DMS153 treated with DMSO at 0.1 percent for 48 hours (cell line): ENCODE results near the gene MET.

Source experiments
- DNase-seq: peaks from one replicate; lab custom pipeline; 2025; ENCODE audit not compliant: unreplicated experiment; lab: John Stamatoyannopoulos, UW

Gene MET

GRCh38 chr7:116726149-116726548, 54.2 kb downstream of the MET start:
- no peak for DNase-seq

DNA sequence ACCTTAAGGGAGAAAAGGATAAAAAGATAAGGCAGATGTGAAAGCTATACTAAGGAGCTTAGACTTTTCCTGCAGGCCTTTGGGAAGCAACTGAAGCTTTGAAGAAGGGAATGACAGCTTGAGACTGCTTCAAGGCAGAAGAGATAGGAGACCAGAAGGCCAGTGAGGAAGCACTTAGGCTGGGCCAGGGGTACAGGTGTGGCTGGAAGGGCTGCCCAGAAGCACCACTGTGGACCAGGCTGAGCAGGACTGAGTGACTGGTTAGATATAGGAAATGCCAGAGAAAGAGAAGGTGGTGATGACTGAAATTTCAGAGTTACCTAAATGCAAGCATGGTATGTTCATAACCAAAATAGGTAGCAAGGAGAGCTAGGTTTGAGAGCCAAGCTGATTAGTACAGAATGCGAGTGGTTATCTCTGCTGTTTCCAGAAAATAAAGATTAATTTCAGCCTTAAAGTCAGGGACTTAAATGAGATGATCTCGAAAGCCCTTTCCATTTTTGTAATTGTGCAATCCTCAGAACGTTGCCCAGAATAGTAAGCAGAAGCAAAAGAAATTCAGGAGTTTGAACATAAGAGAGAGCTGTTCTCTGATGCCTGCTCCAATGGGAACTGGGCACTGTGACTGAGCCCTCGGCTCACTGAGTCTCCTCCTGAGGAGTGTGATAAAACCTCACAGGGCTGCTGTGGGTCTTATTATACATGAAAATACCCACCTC, 54.9 kb downstream of the MET start:
- no peak for DNase-seq

DNA sequence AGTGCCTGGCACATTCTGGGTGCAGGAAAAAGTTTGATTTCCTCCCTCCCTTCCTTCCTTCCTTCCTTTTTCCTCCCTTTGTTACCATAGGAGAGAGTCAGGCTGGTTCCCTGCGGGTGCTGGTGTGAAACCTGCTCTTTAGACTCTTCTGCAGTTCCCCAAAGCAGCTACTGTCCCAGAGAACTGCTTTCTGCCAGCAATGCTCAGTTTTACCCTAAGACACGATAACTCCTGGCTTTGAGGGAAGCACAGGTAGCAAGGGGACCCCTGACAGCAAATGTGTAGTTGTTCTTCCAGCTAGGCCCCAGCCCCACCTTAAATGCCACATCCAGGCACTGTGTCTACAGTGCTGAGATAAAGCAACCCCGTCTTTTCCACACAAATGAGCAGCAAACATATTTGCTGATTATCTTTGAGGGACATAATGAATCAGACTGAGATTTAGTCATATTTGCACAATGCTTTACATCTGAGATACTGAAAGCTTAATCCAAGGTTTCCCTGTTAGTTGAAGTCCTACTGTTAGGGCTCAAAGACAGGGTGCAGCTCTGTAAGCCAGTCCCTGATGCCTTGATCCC, 55.5 kb downstream of the MET start:
- DNase-seq = no peak

- DNase-seq = no peak
These were observed 56.4 kb downstream of the MET start for GRCh38 chr7:116728413-116728812.

- DNase-seq = no peak
These were observed 58.4 kb downstream of the MET start for GRCh38 chr7:116730097-116731022.

GRCh38 chr7:116731023-116731395, 59.0 kb downstream of the MET start:
- DNase-seq = no peak

DNA sequence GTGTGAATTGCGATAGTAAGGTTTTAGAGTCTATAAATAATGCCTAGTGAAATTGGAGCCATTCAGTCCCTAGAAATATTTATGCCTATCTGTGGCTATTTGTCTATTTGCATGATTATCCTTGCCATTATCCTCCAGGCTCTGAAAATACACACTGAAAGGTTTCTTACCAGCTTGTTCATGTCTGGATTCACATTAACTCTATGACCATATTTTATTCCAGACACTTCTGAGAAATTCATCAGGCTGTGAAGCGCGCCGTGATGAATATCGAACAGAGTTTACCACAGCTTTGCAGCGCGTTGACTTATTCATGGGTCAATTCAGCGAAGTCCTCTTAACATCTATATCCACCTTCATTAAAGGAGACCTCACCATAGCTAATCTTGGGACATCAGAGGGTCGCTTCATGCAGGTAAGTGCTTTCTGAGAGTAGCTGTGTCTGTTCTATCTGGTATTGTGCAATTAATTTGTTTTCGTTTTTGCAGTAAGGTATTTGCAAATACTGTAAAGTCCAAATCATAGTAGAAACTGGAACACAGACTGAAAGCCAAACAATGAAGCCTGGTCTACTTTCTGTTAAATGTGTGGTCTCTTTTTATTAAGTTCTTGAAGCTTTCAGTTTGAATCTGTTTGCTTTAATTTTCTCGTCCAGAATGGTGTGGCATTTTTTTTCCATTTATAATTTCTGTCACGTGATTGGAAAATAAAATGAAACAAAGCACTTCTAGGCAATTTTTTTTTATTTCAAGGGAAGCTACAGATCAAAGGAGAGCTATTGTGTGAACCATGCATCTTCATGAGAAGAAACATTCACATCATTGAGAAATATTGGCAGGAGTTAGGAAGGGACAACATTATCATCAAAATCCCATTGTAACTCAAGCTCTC, 59.7 kb downstream of the MET start:
- no peak for DNase-seq

- DNase-seq = no peak
These were observed 61.0 kb downstream of the MET start for GRCh38 chr7:116732788-116733694.

DNA sequence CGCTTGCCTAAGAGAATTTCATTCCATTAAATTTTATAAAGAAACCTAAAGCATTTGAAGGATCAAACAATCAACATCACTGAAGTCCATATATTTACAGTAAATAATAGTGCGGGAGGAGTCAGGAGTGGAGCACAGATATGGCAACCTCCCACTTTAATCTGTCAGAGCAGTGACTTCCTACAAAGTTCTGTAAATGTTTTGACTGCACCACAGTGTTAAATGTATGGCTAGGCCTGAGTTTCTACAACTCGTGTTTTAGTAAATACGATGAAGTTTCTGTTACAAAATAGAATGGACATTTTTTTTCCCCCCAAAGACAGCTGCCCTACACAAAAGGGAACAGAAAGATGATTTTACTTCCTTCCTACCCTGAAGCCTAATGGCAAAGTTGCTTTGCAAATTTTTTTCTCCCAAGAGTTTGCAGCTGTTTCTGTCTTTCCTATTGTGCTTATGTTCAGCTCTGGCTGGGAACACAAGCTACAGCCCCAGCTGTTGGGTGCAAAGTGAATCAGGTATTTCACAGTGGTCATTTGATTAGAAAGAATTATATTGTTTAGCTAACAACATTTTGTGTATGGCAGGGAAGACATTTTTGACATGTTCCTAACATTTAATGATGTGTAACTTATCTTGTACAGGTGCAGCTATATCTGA, 62.1 kb downstream of the MET start:
- DNase-seq = no peak

- DNase-seq = no peak
These were observed 62.7 kb downstream of the MET start for GRCh38 chr7:116734710-116735109.

GRCh38 chr7:116736927-116737715, 65.1 kb downstream of the MET start:
- no peak for DNase-seq

- no peak for DNase-seq
These were observed 66.4 kb downstream of the MET start for GRCh38 chr7:116738378-116738777.

DNA sequence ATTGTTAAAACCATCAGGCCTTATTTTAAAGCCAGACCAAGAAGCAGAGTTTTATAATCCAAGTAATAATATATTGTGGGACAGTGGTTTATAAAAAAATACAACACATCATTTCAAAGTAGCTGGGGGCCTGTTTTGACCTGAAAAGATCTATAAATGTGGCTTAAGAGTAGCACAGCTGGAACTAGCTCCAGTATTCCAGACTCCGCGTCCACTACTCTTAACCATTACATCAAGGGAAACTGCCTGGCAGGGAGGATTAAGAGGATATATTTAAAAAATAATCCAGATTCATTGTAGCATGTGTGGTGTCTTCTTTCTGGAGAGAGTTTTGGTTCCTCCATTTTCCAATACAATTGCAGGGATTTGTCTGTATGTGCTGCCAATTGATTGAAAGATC, 67.3 kb downstream of the MET start:
- DNase-seq = no peak

- no peak for DNase-seq
These were observed 68.2 kb downstream of the MET start for GRCh38 chr7:116740231-116740630.

- DNase-seq = no peak
These were observed 68.9 kb downstream of the MET start for GRCh38 chr7:116740755-116741462.

DNA sequence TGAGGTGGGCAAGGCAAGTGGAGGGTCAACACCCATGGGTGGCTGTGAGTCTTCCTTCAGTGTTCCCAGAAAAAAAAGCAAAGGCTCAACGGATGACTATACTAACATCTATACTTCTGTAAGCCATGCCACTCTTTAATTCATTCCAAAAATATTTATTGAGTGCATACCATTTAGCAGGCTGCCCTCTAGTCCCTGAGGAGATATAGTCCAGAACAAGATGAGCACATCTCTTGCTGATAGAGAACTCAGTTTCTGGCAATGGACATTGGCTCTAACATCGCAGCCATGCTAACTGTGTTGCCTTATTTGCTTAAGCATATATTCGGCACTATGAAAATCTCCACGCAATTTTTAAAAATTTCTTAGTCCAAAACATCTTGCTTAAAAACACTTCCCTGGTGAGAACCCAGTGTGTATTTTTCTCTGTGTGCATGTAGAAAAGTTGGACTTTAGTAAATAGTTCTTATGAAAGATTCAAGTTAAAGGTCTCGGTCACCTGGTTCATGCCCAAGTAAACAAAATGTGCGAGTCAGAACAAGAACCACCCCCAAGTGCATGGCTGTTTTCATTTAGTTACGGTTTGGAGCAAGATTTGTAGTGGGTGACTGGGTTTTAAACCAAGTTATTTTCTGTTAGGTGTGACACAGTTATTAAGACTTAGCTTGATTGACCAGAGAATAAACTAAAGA, 69.8 kb downstream of the MET start:
- no peak for DNase-seq

DNA sequence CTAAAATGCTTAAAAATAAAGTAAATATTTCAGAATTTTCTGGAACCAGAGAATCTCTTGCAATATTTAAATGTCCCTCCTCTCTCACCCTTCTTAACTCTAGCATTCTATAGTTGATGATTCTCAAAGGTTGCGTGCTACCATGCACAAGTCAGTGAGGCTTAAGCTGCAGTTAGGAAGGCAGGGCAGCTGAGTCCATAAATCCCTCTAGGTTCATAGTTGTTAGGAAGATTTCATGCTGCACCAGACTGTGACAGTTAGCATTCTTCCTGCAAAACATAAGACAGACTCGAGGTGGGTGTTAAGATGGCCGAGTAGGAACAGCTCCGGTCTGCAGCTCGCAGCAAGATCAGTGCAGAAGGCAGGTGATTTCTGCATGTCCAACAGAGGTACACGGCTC, 70.6 kb downstream of the MET start:
- no peak for DNase-seq
